B cell (primary cell): ENCODE results near the gene METTL21A. TPM values are rescaled to one million over a fixed set of nuclear protein-coding genes. Genes with fewer than 3 reads are reported as not detected.

Source experiments
- ATAC-seq: fragments of 200-7000 bp; cut with Tn5 transposase; one replicate; pipeline ENCODE4 v1.10.0; 2021; ENCODE audit warnings: low read depth, mild to moderate bottlenecking, moderate number of reproducible peaks, moderate library complexity
- CTCF ChIA-PET: fragments of 350-600 bp; sonication (Branson Sonifier 250); formaldehyde crosslinking; loops from one replicate; lab custom pipeline; 2021; ENCODE audit warnings: antibody characterized with exemption, inconsistent platforms; lab: Charles Lee
- POLR2A ChIA-PET: fragments of 350-600 bp; sonication (Branson Sonifier 250); formaldehyde crosslinking; loops from one replicate; lab custom pipeline; 2021; ENCODE audit warnings: antibody characterized with exemption; lab: Charles Lee
- DNase-seq: peaks from one replicate; pipeline ENCODE4 v3.0.0; 2013
- H2AFZ ChIP-seq: 2 replicates; pipeline ENCODE4 v1.6.1; 2012; ENCODE audit warnings: mild to moderate bottlenecking, low read depth, low read length; ENCODE audit not compliant: insufficient read depth, poor library complexity, severe bottlenecking
- H3K27ac ChIP-seq, 2 donors: 1 replicate in 1 of 2; 2 replicates in 1 of 2; pipeline ENCODE4 v1.5.1; 2012 to 2013; ENCODE audit warnings: low read length in 2 of 2, mild to moderate bottlenecking in 2 of 2, moderate library complexity in 1 of 2
- H3K27me3 ChIP-seq, 4 experiments: fragments of 200-600 bp in 1 of 4; sonication (generic) in 1 of 4; replicated peaks in 1 of 4; 1 replicate in 2 of 4; 2 replicates in 2 of 4; pipeline versions ENCODE4 v1.6.1 to v1.7.0; 2013 to 2016; ENCODE audit warnings: low read length in 3 of 4, mild to moderate bottlenecking in 2 of 4, mixed read lengths in 1 of 4, moderate library complexity in 1 of 4; ENCODE audit not compliant: insufficient read depth in 4 of 4, control insufficient read depth in 3 of 4; ENCODE audit errors: control extremely low read depth in 1 of 4
- H3K36me3 ChIP-seq, 2 experiments: replicated peaks in 1 of 2; 1 replicate in 1 of 2; 2 replicates in 1 of 2; pipeline versions ENCODE4 v1.6.1 to v1.7.1; 2013; ENCODE audit warnings: low read length in 1 of 2; ENCODE audit not compliant: insufficient read depth in 2 of 2, control insufficient read depth in 1 of 2; ENCODE audit errors: control extremely low read depth in 1 of 2, extremely low read depth in 1 of 2
- H3K4me1 ChIP-seq, 2 donors: fragments of 200-600 bp in 1 of 2; sonication (generic) in 1 of 2; 1 replicate in 1 of 2; 2 replicates in 1 of 2; pipeline versions ENCODE4 v1.5.1 to v1.6.1; 2013 to 2017; ENCODE audit warnings: low read length in 2 of 2; ENCODE audit not compliant: control insufficient read depth in 2 of 2, insufficient read depth in 2 of 2
- H3K4me2 ChIP-seq: replicated peaks from 2 replicates; pipeline ENCODE3; 2012; ENCODE audit warnings: mild to moderate bottlenecking, low read depth, low read length; ENCODE audit not compliant: poor library complexity, severe bottlenecking
- H3K4me3 ChIP-seq, 5 experiments: fragments of 200-600 bp in 1 of 5; sonication (generic) in 1 of 5; 1 replicate in 3 of 5; 2 replicates in 2 of 5; pipeline versions ENCODE4 v1.5.1 to v1.7.0; 2011 to 2016; ENCODE audit warnings: low read length in 4 of 5, mild to moderate bottlenecking in 4 of 5, low read depth in 2 of 5, control low read depth in 1 of 5, moderate library complexity in 1 of 5; ENCODE audit not compliant: insufficient read depth in 1 of 5; ENCODE audit errors: control extremely low read depth in 1 of 5, extremely low read depth in 1 of 5
- H3K79me2 ChIP-seq: fragments of 200-600 bp; sonication (generic); one replicate; pipeline ENCODE4 v1.6.0; 2016; ENCODE audit warnings: low read length; ENCODE audit not compliant: control insufficient read depth, insufficient read depth
- H3K9ac ChIP-seq: fragments of 200-600 bp; sonication (generic); 2 replicates; pipeline ENCODE4 v1.6.1; 2017; ENCODE audit warnings: mild to moderate bottlenecking, low read length, moderate library complexity
- H3K9me3 ChIP-seq, 3 donors: one replicate each; pipeline versions ENCODE4 v1.6.1 to v1.7.1; 2013; ENCODE audit warnings: low read length in 2 of 3; ENCODE audit not compliant: control insufficient read depth in 2 of 3, insufficient read depth in 1 of 3; ENCODE audit errors: control extremely low read depth in 1 of 3
- H4K20me1 ChIP-seq: 2 replicates; pipeline ENCODE4 v1.6.0; 2012; ENCODE audit warnings: mild to moderate bottlenecking, low read length; ENCODE audit not compliant: insufficient read depth, control insufficient read depth, poor library complexity, severe bottlenecking
- H3K27ac Mint-ChIP-seq: one replicate; pipeline ENCODE4 v1.8.0; 2021; ENCODE audit warnings: mixed read lengths
- H3K27me3 Mint-ChIP-seq: one replicate; pipeline ENCODE4 v1.8.0; 2021; ENCODE audit warnings: mixed read lengths
- H3K4me1 Mint-ChIP-seq: one replicate; pipeline ENCODE4 v1.8.0; 2021; ENCODE audit warnings: mixed read lengths
- H3K4me3 Mint-ChIP-seq: one replicate; pipeline ENCODE4 v1.8.0; 2021; ENCODE audit warnings: mixed read lengths
- H3K9me3 Mint-ChIP-seq: one replicate; pipeline ENCODE4 v1.8.0; 2022; ENCODE audit warnings: mixed read lengths; ENCODE audit not compliant: insufficient read depth
- EZH2 ChIP-seq: IDR thresholded peaks from 2 replicates; pipeline ENCODE4 v1.6.1; 2012; ENCODE audit warnings: borderline replicate concordance, low read depth, mild to moderate bottlenecking, moderate library complexity, low read length; ENCODE audit not compliant: insufficient read depth, poor library complexity, severe bottlenecking
- WGBS: methylation state at CpG from one replicate; pipeline ENCODE4 v1.1.5; 2013; ENCODE audit warnings: missing lambda C conversion rate; ENCODE audit not compliant: insufficient coverage; 5-methylcytosine and 5-hydroxymethylcytosine counted together
- intact Hi-C: fragments of 100-400 bp; cut with micrococcal nuclease; formaldehyde crosslinking; loops from one replicate; pipeline ENCODE4 v1.10.0; 2022
- polyA plus RNA-seq: library from polyadenylated mRNA; depleted of rRNA; stranded (reverse); fragments of >200 nt; gene quantifications from 2 replicates; pipeline ENCODE4 v1.2.3, GENCODE V29; 2012
- total RNA-seq, 2 donors: library from RNA; stranded (reverse); fragments of 120-200 nt in 1 of 2; gene quantifications; 1 replicate in 1 of 2; 2 replicates in 1 of 2; pipeline versions ENCODE4 v1.2.3 to v1.2.4, GENCODE V29; 2013 to 2022
- TF ChIP-seq, protein P1 (sequence below): fragments of 200-600 bp; IDR thresholded peaks from one replicate; pipeline ENCODE4 v1.8.0; 2022; ENCODE audit warnings: antibody characterized with exemption, mild to moderate bottlenecking

Gene METTL21A
- total and polyA plus RNA-seq, 2 donors (not counting 1 experiment from before 2014, with no cell fraction given), result 30.7 to 33.1 TPM

DNA sequence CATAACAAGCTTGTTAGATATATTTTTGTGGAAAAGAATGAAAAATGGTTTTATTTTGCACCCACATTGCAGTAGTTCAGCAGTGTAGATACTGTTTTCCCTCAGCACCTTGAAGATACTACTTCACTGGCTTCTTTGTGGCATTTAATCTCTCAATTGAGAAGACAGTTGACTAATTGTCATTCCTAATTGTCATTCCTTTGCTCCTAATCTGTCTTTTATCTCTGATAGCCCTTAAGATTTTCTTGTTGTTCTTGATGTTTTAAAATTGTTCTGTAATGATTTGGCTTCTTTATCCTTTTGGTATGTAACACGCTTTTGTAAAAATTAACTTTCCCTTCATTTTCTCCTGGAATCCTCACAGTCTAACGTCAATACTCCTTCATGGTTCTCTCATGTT, 48.2 kb upstream of the METTL21A start:
- Histone ChIP-seq H3K4me2 (no peak overlapping the region), H4K20me1 (no peaks in the 10 kb centered on the region), H2AFZ (no peak overlapping the region), H3K4me3 (no peak overlapping the region), H3K27ac (no peak overlapping the region), H3K9ac (no peak overlapping the region), H3K4me1 (peaks cover 8 to 11% of the 10 kb centered on the region in 2 donors), H3K9me3 (no peaks in the 10 kb centered on the region), H3K79me2 (peaks cover 2% of the 10 kb centered on the region), H3K27me3 (no peaks in the 10 kb centered on the region), H3K36me3 (peaks cover 0 to 7% of the 10 kb centered on the region in 2 experiments)
- CTCF ChIA-PET, result no interaction called here
- no peak for DNase-seq
- intact Hi-C loops, result no loop called here
- POLR2A ChIA-PET, result interaction anchor here (0.6 kb wide), 1 partner anchor 55 kb away, joined by 4 read pairs; no protein-coding TSS in a partner anchor
- no peak overlapping the region for H3K27ac Mint-ChIP-seq
- peaks cover 9% of the 10 kb centered on the region for H3K4me1 Mint-ChIP-seq
- TF ChIP-seq EZH2, result no peak
- no peaks in the 10 kb centered on the region for H3K9me3 Mint-ChIP-seq
- no peaks in the 10 kb centered on the region for H3K27me3 Mint-ChIP-seq
- no peak for ATAC-seq
- H3K4me3 Mint-ChIP-seq, result no peak overlapping the region
- no CpG with 5 or more reads among the region's 2 CpGs for WGBS

DNA sequence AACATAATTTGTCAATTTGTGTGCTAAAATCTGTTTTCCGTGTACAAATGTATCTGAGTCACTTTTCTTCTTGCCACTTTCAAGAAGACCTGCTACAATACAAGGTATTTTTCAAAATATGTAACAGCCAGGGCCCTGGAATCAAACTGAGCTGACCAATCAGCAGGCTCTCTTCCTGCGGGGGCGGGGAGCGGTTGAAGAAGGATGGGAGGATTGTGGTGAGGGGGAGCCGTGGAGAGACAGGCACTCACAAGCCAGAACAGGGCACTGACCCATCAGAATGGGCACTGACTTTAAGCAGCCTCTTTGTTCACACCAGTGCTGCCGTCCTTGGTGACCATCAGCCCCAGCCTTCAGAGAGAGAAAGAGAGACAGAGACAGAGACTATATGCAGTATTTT, 45.7 kb upstream of the METTL21A start:
- no peak overlapping the region for H3K4me3 ChIP-seq
- DNase-seq (no peak), ATAC-seq (no peak)
- WGBS, result 95% methylated on average over 5 of the region's 6 CpGs
- no peak overlapping the region for H3K27ac ChIP-seq
- no peak overlapping the region for H2AFZ ChIP-seq
- peaks cover 0 to 7% of the 10 kb centered on the region in 2 experiments for H3K36me3 ChIP-seq
- POLR2A ChIA-PET, result interaction anchor here (0.7 kb wide), 2 partner anchors 10 to 117 kb away, joined by 3 to 8 read pairs; no protein-coding TSS in a partner anchor
- no peaks in the 10 kb centered on the region for H3K9me3 Mint-ChIP-seq
- TF ChIP-seq, protein P1, sequence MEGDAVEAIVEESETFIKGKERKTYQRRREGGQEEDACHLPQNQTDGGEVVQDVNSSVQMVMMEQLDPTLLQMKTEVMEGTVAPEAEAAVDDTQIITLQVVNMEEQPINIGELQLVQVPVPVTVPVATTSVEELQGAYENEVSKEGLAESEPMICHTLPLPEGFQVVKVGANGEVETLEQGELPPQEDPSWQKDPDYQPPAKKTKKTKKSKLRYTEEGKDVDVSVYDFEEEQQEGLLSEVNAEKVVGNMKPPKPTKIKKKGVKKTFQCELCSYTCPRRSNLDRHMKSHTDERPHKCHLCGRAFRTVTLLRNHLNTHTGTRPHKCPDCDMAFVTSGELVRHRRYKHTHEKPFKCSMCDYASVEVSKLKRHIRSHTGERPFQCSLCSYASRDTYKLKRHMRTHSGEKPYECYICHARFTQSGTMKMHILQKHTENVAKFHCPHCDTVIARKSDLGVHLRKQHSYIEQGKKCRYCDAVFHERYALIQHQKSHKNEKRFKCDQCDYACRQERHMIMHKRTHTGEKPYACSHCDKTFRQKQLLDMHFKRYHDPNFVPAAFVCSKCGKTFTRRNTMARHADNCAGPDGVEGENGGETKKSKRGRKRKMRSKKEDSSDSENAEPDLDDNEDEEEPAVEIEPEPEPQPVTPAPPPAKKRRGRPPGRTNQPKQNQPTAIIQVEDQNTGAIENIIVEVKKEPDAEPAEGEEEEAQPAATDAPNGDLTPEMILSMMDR, result no peak
- no peak for TF ChIP-seq EZH2
- H3K79me2 ChIP-seq, result peaks cover 11% of the 10 kb centered on the region
- H3K4me3 Mint-ChIP-seq, result no peak overlapping the region
- no peak overlapping the region for H3K4me2 ChIP-seq
- H3K9me3 ChIP-seq, result peaks cover 0 to 1% (median 0%) of the 10 kb centered on the region in 3 donors
- H3K9ac ChIP-seq, result no peak overlapping the region
- intact Hi-C loops, result no loop called here
- no peaks in the 10 kb centered on the region for H3K27me3 Mint-ChIP-seq
- peaks cover 19% of the 10 kb centered on the region for H3K4me1 Mint-ChIP-seq
- no peaks in the 10 kb centered on the region for H3K27me3 ChIP-seq
- no peaks in the 10 kb centered on the region for H4K20me1 ChIP-seq
- H3K4me1 ChIP-seq, result peaks cover 18 to 27% of the 10 kb centered on the region in 2 donors
- no peak overlapping the region for H3K27ac Mint-ChIP-seq
- CTCF ChIA-PET, result no interaction called here
